CD4-positive, alpha-beta T cell (primary cell): ENCODE results near the gene PMM1. TPM values are rescaled to one million over a fixed set of nuclear protein-coding genes. Genes with fewer than 3 reads are reported as not detected.
"Not testable (repeated sequence)": the region's sequence is repeated elsewhere in the genome, so short reads cannot be mapped to it uniquely, and the experiment has no call there.

Experiments used
- ATAC-seq: fragments of 200-7000 bp; cut with Tn5 transposase; one replicate; pipeline ENCODE4 v1.10.0; 2022; ENCODE audit warnings: mild to moderate bottlenecking; ENCODE audit not compliant: poor library complexity
- CTCF ChIA-PET: fragments of 350-600 bp; sonication (Branson Sonifier 250); formaldehyde crosslinking; loops from one replicate; lab custom pipeline; 2021; ENCODE audit warnings: antibody characterized with exemption, inconsistent platforms; lab: Charles Lee
- POLR2A ChIA-PET: fragments of 350-600 bp; sonication (Branson Sonifier 250); formaldehyde crosslinking; loops from one replicate; lab custom pipeline; 2021; ENCODE audit warnings: antibody characterized with exemption, inconsistent platforms; lab: Charles Lee
- DNase-seq, 14 experiments: peaks; one replicate each; pipeline ENCODE4 v3.0.0-alpha.2; 2013 to 2020; ENCODE audit warnings: mixed read lengths in 2 of 14
- H3K27ac ChIP-seq, 2 donors: one replicate each; pipeline versions ENCODE4 v1.5.1 to v1.7.0; 2013; ENCODE audit warnings: low read length in 2 of 2, low read depth in 1 of 2, mild to moderate bottlenecking in 1 of 2
- H3K27me3 ChIP-seq, 2 experiments: 1 replicate in 1 of 2; 2 replicates in 1 of 2; pipeline versions ENCODE4 v1.6.1 to v1.7.0; 2013; ENCODE audit warnings: low read length in 2 of 2, control low read depth in 1 of 2, mild to moderate bottlenecking in 1 of 2, moderate library complexity in 1 of 2; ENCODE audit not compliant: insufficient read depth in 2 of 2, control insufficient read depth in 1 of 2
- H3K36me3 ChIP-seq: one replicate; pipeline ENCODE4 v1.6.1; 2013; ENCODE audit warnings: low read length, control low read depth; ENCODE audit not compliant: insufficient read depth
- H3K4me1 ChIP-seq: one replicate; pipeline ENCODE4 v1.6.1; 2013; ENCODE audit warnings: low read length, control low read depth; ENCODE audit not compliant: insufficient read depth
- H3K4me3 ChIP-seq: one replicate; pipeline ENCODE4 v1.5.1; 2013; ENCODE audit warnings: mild to moderate bottlenecking, low read length, moderate library complexity
- H3K9me3 ChIP-seq, 2 experiments: 1 replicate in 1 of 2; 2 replicates in 1 of 2; pipeline versions ENCODE4 v1.6.1 to v1.7.0; 2013; ENCODE audit warnings: low read length in 2 of 2, mild to moderate bottlenecking in 2 of 2, control low read depth in 1 of 2, moderate library complexity in 1 of 2; ENCODE audit not compliant: control insufficient read depth in 1 of 2, insufficient read depth in 1 of 2
- H3K27ac Mint-ChIP-seq: one replicate; pipeline ENCODE4 v1.8.0; 2020; ENCODE audit warnings: mixed read lengths
- H3K27me3 Mint-ChIP-seq: one replicate; pipeline ENCODE4 v1.8.0; 2021; ENCODE audit warnings: mixed read lengths
- H3K36me3 Mint-ChIP-seq: one replicate; pipeline ENCODE4 v1.8.0; 2021; ENCODE audit warnings: low read depth, mixed read lengths
- H3K4me1 Mint-ChIP-seq: one replicate; pipeline ENCODE4 v1.8.0; 2021; ENCODE audit warnings: low read depth, mixed read lengths
- H3K4me3 Mint-ChIP-seq: one replicate; pipeline ENCODE4 v1.8.0; 2020; ENCODE audit warnings: mild to moderate bottlenecking, mixed read lengths
- H3K9me3 Mint-ChIP-seq: one replicate; pipeline ENCODE4 v1.8.0; 2020; ENCODE audit warnings: mixed read lengths
- CTCF ChIP-seq: fragments of 200-600 bp; IDR thresholded peaks from one replicate; pipeline ENCODE4 v1.8.0; 2022; ENCODE audit warnings: antibody characterized with exemption, mild to moderate bottlenecking
- intact Hi-C, 2 experiments: fragments of 100-400 bp; cut with DNase I in 1 of 2; cut with micrococcal nuclease in 1 of 2; formaldehyde crosslinking; loops; one replicate each; pipeline versions ENCODE4 v1.15.1 to v1.9.0; 2023 to 2025; cut with DNase I, micrococcal nuclease
- total RNA-seq, 174 experiments: library from RNA in 2 of 174; stranded (reverse) in 2 of 174; gene quantifications; one replicate each; pipeline ENCODE4 v1.2.3 and lab custom pipeline; 2021 to 2026

Gene PMM1
- total RNA-seq, 2 experiments from 2014 or later = 24.8 to 25.5 TPM

- no peak overlapping the region for H3K4me3 ChIP-seq
- no peak overlapping the region for H3K27ac ChIP-seq
- Mint-ChIP-seq H3K27me3 (no peaks in the 10 kb centered on the region), H3K9me3 (no peaks in the 10 kb centered on the region), H3K4me1 (no peaks in the 10 kb centered on the region), H3K4me3 (no peak overlapping the region), H3K27ac (no peak overlapping the region), H3K36me3 (peaks cover 33% of the 10 kb centered on the region)
- ATAC-seq = no peak
- no peak for DNase-seq
- no peak for TF ChIP-seq CTCF
- no peaks in the 10 kb centered on the region for H3K4me1 ChIP-seq
- ChIA-PET POLR2A (no interaction called here), CTCF (no interaction called here)
- intact Hi-C loops = no loop called here
- H3K9me3 ChIP-seq = no peaks in the 10 kb centered on the region
- no peaks in the 10 kb centered on the region for H3K27me3 ChIP-seq
- H3K36me3 ChIP-seq = peaks cover 35% of the 10 kb centered on the region
Measured at GRCh38 chr22:41575533-41575932, 14.1 kb downstream of the PMM1 start.

GRCh38 chr22:41574847-41575381, 14.7 kb downstream of the PMM1 start:
- intact Hi-C loops = no loop called here

DNA sequence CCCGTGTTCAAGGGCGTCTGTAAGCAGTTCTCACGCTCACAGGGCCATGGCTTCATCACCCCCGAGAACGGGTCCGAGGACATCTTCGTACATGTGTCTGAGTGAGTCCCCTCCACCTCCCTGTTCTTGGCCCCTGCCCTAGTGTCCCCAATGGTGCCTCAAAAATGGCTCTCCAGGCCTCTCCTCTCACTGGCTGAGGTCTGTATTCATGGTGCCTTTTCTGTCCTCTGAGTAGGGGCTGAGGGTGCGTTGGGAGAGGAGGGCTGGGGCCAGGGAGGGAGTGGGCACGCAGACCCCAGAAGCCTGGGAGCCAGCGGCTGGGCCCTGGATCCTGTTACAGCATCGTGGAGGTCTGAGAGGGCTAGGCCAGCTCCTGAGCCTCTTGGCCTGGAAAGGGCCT, 16.0 kb downstream of the PMM1 start:
- H3K4me3 ChIP-seq = no peak overlapping the region
- H3K4me1 ChIP-seq = no peaks in the 10 kb centered on the region
- ChIA-PET CTCF (no interaction called here), POLR2A (no interaction called here)
- H3K36me3 ChIP-seq = peaks cover 18% of the 10 kb centered on the region
- Mint-ChIP-seq H3K4me3 (no peak overlapping the region), H3K4me1 (no peaks in the 10 kb centered on the region), H3K36me3 (peaks cover 23% of the 10 kb centered on the region), H3K27ac (no peak overlapping the region), H3K9me3 (no peaks in the 10 kb centered on the region), H3K27me3 (no peaks in the 10 kb centered on the region)
- no peak for ATAC-seq
- intact Hi-C loops = no loop called here
- H3K27me3 ChIP-seq = no peaks in the 10 kb centered on the region
- H3K27ac ChIP-seq = no peak overlapping the region
- H3K9me3 ChIP-seq = no peaks in the 10 kb centered on the region
- no peak for TF ChIP-seq CTCF
- DNase-seq = no peak

More at GRCh38 chr22:41574847-41575381, 14.7 kb downstream of the PMM1 start:
- no peak for DNase-seq
- peaks cover 30% of the 10 kb centered on the region for H3K36me3 ChIP-seq
- POLR2A ChIA-PET = no interaction called here
- ATAC-seq = no peak
- TF ChIP-seq CTCF = no peak
- CTCF ChIA-PET = no interaction called here
- Mint-ChIP-seq H3K4me1 (no peaks in the 10 kb centered on the region), H3K27ac (no peak overlapping the region), H3K27me3 (no peaks in the 10 kb centered on the region), H3K36me3 (peaks cover 28% of the 10 kb centered on the region), H3K4me3 (no peak overlapping the region), H3K9me3 (no peaks in the 10 kb centered on the region)
- H3K4me3 ChIP-seq = no peak overlapping the region
- no peaks in the 10 kb centered on the region for H3K27me3 ChIP-seq
- no peak overlapping the region for H3K27ac ChIP-seq
- no peaks in the 10 kb centered on the region for H3K9me3 ChIP-seq
- H3K4me1 ChIP-seq = no peaks in the 10 kb centered on the region

- H3K27ac ChIP-seq, POLR2A ChIA-PET, H3K4me1 Mint-ChIP-seq, intact Hi-C loops, H3K9me3 ChIP-seq, H3K4me1 ChIP-seq, H3K4me3 ChIP-seq, ATAC-seq, DNase-seq, H3K27me3 Mint-ChIP-seq, H3K36me3 Mint-ChIP-seq, H3K9me3 Mint-ChIP-seq, H3K36me3 ChIP-seq, H3K27me3 ChIP-seq, H3K4me3 Mint-ChIP-seq, H3K27ac Mint-ChIP-seq, CTCF ChIA-PET: not testable (repeated sequence)
Measured at GRCh38 chr22:41572305-41572704, 17.3 kb downstream of the PMM1 start.
